GM18951 (cell line): Measurements from ENCODE around the gene NDUFAF5.
"Not testable (repeated sequence)": the region's sequence is repeated elsewhere in the genome, so short reads cannot be mapped to it uniquely, and the experiment has no call there.

ENCODE experiments used
- POLR2A ChIP-seq: IDR thresholded peaks from 4 replicates; pipeline ENCODE4 v1.6.1; 2011; ENCODE audit warnings: mild to moderate bottlenecking; ENCODE audit not compliant: insufficient read length, insufficient read depth; ENCODE audit errors: extremely low read depth
- in situ Hi-C: fragments of 300-500 bp; cut with MboI; formaldehyde crosslinking; loops from one replicate; pipeline ENCODE4 v1.12.0; 2022; ENCODE audit warnings: low sequenced_read_pairs, mixed read lengths, inconsistent platforms; ENCODE audit not compliant: unreplicated experiment

NDUFAF5 gene

GRCh38 chr20:13784893-13785715 lies at the start of gene NDUFAF5, which contains the start of gene ESF1:
TSS of gene NDUFAF5 (plus strand) at chr20:13785028. CDS start at chr20:13785069, 41 bp downstream.
TSS of gene ESF1 (minus strand) at chr20:13784919. CDS start at chr20:13783140, 1,779 bp downstream.
- in situ Hi-C loops: no loop called here
- peak; percentile 89 for TF ChIP-seq POLR2A

- in situ Hi-C loops: no loop called here
- TF ChIP-seq POLR2A: no peak
Observed at GRCh38 chr20:13735826-13736225, 49.0 kb upstream of the NDUFAF5 start.

- no peak for TF ChIP-seq POLR2A
- in situ Hi-C loops: no loop called here
Observed at GRCh38 chr20:13736436-13737191, 48.2 kb upstream of the NDUFAF5 start.

- in situ Hi-C loops: not testable (repeated sequence)
Observed at GRCh38 chr20:13738187-13738586, 46.6 kb upstream of the NDUFAF5 start.

GRCh38 chr20:13739731-13740649 lies 44.8 kb upstream of the NDUFAF5 start:
- in situ Hi-C loops: no loop called here
- TF ChIP-seq POLR2A: no peak

GRCh38 chr20:13741879-13742278 lies 42.9 kb upstream of the NDUFAF5 start:
- in situ Hi-C loops: no loop called here
- no peak for TF ChIP-seq POLR2A

- no peak for TF ChIP-seq POLR2A
- in situ Hi-C loops: no loop called here
Observed at GRCh38 chr20:13744352-13744751, 40.5 kb upstream of the NDUFAF5 start.

- TF ChIP-seq POLR2A: no peak
- in situ Hi-C loops: no loop called here
Observed at GRCh38 chr20:13745784-13746183, 39.0 kb upstream of the NDUFAF5 start.

GRCh38 chr20:13749811-13750210 lies 35.0 kb upstream of the NDUFAF5 start:
- in situ Hi-C loops: loop anchor here (25.0 kb wide), 1 partner anchor 638 kb away; no protein-coding TSS in a partner anchor
- TF ChIP-seq POLR2A: no peak

- in situ Hi-C loops: loop anchor here (25.0 kb wide), 1 partner anchor 641 kb away; no protein-coding TSS in a partner anchor
Observed at GRCh38 chr20:13753436-13754036, 31.3 kb upstream of the NDUFAF5 start.

GRCh38 chr20:13755809-13756208 lies 29.0 kb upstream of the NDUFAF5 start:
- in situ Hi-C loops: loop anchor here (25.0 kb wide), 1 partner anchor 644 kb away; no protein-coding TSS in a partner anchor

More at GRCh38 chr20:13753436-13754036, 31.3 kb upstream of the NDUFAF5 start:
- TF ChIP-seq POLR2A: no peak

GRCh38 chr20:13756551-13756950 lies 28.3 kb upstream of the NDUFAF5 start:
- in situ Hi-C loops: loop anchor here (25.0 kb wide), 1 partner anchor 644 kb away; no protein-coding TSS in a partner anchor
- TF ChIP-seq POLR2A: no peak

More at GRCh38 chr20:13755809-13756208, 29.0 kb upstream of the NDUFAF5 start:
- no peak for TF ChIP-seq POLR2A
